Measurements from ENCODE around the gene MICAL2.

DNA sequence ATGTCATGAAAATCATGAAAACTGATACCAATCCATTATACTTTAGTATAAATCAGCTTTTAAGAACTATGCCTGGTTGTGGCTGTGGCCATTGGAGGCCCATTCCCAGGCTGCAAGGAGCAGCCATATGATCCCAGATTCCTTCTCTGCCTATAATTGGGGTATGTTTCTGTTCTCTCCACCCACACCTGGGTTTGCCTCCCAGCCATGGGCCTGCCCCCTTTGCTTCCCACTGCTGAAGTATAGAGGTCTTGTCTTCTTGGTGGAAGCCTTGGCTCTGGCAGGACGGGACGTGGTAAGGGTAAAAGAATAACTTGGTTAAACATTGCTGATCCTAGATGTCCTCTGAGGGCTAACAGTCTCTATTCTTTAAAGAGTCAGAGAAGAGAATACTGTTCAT lies 2.4 kb downstream of the MICAL2 start:
- TF ChIP-seq MYC (IDR thresholded peaks at IDR 0.05; ENCODE audit: borderline replicate concordance, low read length) (no peak), POLR2A (IDR thresholded peaks at IDR 0.05; ENCODE audit: low read length) (no peak), CEBPB (IDR thresholded peaks at IDR 0.05) (no peak), RARB (CRISPR knock-in tag; IDR thresholded peaks at IDR 0.05) (no peak), ZNF302 (CRISPR knock-in tag; IDR thresholded peaks at IDR 0.05) (no peak), BHLHE40 (IDR thresholded peaks at IDR 0.05; ENCODE audit: low read depth, low read length) (no peak), ESRRA (IDR thresholded peaks at IDR 0.05; ENCODE audit: borderline replicate concordance, low read length) (no peak)
- TF ChIP-seq, protein P1, sequence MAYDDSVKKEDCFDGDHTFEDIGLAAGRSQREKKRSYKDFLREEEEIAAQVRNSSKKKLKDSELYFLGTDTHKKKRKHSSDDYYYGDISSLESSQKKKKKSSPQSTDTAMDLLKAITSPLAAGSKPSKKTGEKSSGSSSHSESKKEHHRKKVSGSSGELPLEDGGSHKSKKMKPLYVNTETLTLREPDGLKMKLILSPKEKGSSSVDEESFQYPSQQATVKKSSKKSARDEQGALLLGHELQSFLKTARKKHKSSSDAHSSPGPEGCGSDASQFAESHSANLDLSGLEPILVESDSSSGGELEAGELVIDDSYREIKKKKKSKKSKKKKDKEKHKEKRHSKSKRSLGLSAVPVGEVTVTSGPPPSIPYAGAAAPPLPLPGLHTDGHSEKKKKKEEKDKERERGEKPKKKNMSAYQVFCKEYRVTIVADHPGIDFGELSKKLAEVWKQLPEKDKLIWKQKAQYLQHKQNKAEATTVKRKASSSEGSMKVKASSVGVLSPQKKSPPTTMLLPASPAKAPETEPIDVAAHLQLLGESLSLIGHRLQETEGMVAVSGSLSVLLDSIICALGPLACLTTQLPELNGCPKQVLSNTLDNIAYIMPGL (CRISPR knock-in tag; IDR thresholded peaks at IDR 0.05; ENCODE audit: borderline replicate concordance), result no peak
- TF ChIP-seq, protein P2, sequence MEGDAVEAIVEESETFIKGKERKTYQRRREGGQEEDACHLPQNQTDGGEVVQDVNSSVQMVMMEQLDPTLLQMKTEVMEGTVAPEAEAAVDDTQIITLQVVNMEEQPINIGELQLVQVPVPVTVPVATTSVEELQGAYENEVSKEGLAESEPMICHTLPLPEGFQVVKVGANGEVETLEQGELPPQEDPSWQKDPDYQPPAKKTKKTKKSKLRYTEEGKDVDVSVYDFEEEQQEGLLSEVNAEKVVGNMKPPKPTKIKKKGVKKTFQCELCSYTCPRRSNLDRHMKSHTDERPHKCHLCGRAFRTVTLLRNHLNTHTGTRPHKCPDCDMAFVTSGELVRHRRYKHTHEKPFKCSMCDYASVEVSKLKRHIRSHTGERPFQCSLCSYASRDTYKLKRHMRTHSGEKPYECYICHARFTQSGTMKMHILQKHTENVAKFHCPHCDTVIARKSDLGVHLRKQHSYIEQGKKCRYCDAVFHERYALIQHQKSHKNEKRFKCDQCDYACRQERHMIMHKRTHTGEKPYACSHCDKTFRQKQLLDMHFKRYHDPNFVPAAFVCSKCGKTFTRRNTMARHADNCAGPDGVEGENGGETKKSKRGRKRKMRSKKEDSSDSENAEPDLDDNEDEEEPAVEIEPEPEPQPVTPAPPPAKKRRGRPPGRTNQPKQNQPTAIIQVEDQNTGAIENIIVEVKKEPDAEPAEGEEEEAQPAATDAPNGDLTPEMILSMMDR (IDR thresholded peaks at IDR 0.05), result no peak
- TF ChIP-seq, protein P3, sequence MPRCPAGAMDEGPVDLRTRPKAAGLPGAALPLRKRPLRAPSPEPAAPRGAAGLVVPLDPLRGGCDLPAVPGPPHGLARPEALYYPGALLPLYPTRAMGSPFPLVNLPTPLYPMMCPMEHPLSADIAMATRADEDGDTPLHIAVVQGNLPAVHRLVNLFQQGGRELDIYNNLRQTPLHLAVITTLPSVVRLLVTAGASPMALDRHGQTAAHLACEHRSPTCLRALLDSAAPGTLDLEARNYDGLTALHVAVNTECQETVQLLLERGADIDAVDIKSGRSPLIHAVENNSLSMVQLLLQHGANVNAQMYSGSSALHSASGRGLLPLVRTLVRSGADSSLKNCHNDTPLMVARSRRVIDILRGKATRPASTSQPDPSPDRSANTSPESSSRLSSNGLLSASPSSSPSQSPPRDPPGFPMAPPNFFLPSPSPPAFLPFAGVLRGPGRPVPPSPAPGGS (IDR thresholded peaks at IDR 0.05), result no peak
- TF ChIP-seq, protein P4, sequence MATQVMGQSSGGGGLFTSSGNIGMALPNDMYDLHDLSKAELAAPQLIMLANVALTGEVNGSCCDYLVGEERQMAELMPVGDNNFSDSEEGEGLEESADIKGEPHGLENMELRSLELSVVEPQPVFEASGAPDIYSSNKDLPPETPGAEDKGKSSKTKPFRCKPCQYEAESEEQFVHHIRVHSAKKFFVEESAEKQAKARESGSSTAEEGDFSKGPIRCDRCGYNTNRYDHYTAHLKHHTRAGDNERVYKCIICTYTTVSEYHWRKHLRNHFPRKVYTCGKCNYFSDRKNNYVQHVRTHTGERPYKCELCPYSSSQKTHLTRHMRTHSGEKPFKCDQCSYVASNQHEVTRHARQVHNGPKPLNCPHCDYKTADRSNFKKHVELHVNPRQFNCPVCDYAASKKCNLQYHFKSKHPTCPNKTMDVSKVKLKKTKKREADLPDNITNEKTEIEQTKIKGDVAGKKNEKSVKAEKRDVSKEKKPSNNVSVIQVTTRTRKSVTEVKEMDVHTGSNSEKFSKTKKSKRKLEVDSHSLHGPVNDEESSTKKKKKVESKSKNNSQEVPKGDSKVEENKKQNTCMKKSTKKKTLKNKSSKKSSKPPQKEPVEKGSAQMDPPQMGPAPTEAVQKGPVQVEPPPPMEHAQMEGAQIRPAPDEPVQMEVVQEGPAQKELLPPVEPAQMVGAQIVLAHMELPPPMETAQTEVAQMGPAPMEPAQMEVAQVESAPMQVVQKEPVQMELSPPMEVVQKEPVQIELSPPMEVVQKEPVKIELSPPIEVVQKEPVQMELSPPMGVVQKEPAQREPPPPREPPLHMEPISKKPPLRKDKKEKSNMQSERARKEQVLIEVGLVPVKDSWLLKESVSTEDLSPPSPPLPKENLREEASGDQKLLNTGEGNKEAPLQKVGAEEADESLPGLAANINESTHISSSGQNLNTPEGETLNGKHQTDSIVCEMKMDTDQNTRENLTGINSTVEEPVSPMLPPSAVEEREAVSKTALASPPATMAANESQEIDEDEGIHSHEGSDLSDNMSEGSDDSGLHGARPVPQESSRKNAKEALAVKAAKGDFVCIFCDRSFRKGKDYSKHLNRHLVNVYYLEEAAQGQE (IDR thresholded peaks at IDR 0.05), result no peak
- TF ChIP-seq, protein P5, sequence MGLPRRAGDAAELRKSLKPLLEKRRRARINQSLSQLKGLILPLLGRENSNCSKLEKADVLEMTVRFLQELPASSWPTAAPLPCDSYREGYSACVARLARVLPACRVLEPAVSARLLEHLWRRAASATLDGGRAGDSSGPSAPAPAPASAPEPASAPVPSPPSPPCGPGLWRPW (IDR thresholded peaks at IDR 0.05), result no peak

All from A549 (cell line).